Nephron progenitor cell (in vitro differentiated cells): ENCODE data around the gene GPR183.

Experiments used
- DNase-seq: peaks from one replicate; pipeline ENCODE4 v3.0.0; 2021
- H3K27ac Mint-ChIP-seq: 2 replicates; pipeline ENCODE4 v1.8.0; 2021; ENCODE audit warnings: mild to moderate bottlenecking, moderate library complexity, mixed read lengths
- H3K27me3 Mint-ChIP-seq: 2 replicates; pipeline ENCODE4 v1.8.0; 2021; ENCODE audit warnings: mild to moderate bottlenecking, low read depth, mixed read lengths; ENCODE audit not compliant: poor library complexity
- H3K36me3 Mint-ChIP-seq: 2 replicates; pipeline ENCODE4 v1.8.0; 2021; ENCODE audit warnings: low read depth, mixed read lengths
- H3K4me1 Mint-ChIP-seq: 2 replicates; pipeline ENCODE4 v1.8.0; 2021; ENCODE audit warnings: mixed read lengths
- H3K4me3 Mint-ChIP-seq: 2 replicates; pipeline ENCODE4 v1.8.0; 2021; ENCODE audit warnings: mild to moderate bottlenecking, moderate library complexity, mixed read lengths
- H3K9me3 Mint-ChIP-seq: 2 replicates; pipeline ENCODE4 v1.8.0; 2021; ENCODE audit warnings: mild to moderate bottlenecking, moderate library complexity, mixed read lengths
- TF ChIP-seq, protein P1 (sequence below): fragments of 200-600 bp; sonication (generic); IDR thresholded peaks from 2 replicates; pipeline ENCODE4 v1.5.0; 2021; ENCODE audit warnings: antibody characterized with exemption

GPR183 gene

GRCh38 chr13:99321709-99322108 lies 14.5 kb upstream of the GPR183 start:
- H3K27ac Mint-ChIP-seq: no peak overlapping the region

DNA sequence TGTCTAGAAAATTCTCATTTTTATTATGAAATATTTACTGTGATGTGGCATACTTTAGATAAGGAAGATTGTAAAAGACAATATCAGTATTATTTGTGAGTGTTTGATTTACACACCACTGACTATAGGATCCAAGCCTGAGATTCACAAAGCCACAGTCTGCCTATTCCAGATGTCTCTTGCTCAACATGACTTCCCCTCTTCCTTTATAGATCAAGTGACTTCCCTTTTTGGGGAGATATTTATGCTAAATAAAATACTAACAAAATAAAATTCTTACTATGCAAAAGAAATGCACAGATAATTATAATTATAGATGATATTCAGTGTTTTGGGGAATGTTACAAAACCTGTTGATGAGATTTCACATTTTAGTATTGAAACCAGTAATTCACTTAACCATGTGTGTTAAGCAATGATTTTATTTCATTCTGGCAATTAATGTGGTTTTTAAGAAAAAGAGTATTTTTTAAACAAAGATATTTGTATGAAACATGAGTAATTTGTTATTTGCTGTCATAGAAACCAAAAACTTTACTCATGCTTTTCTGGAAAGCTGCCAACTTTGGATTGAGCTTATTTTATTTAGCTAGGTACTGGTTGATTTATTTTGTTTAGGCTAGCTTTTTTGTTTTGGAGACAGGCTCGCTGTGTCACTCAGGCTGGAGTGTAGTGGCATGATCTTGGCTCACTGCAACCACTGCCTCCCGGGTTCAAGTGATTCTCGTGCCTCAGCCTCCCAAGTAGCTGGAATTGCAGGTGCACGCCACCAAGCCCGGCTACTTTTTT lies 13.7 kb upstream of the GPR183 start:
- TF ChIP-seq, protein P1, sequence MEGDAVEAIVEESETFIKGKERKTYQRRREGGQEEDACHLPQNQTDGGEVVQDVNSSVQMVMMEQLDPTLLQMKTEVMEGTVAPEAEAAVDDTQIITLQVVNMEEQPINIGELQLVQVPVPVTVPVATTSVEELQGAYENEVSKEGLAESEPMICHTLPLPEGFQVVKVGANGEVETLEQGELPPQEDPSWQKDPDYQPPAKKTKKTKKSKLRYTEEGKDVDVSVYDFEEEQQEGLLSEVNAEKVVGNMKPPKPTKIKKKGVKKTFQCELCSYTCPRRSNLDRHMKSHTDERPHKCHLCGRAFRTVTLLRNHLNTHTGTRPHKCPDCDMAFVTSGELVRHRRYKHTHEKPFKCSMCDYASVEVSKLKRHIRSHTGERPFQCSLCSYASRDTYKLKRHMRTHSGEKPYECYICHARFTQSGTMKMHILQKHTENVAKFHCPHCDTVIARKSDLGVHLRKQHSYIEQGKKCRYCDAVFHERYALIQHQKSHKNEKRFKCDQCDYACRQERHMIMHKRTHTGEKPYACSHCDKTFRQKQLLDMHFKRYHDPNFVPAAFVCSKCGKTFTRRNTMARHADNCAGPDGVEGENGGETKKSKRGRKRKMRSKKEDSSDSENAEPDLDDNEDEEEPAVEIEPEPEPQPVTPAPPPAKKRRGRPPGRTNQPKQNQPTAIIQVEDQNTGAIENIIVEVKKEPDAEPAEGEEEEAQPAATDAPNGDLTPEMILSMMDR: no peak
- DNase-seq: no peak
- H3K4me1 Mint-ChIP-seq: peaks cover 12% of the 10 kb centered on the region

More at GRCh38 chr13:99321709-99322108, 14.5 kb upstream of the GPR183 start:
- no peaks in the 10 kb centered on the region for H3K9me3 Mint-ChIP-seq
- peaks cover 12% of the 10 kb centered on the region for H3K4me1 Mint-ChIP-seq
- no peak overlapping the region for H3K4me3 Mint-ChIP-seq
- H3K27me3 Mint-ChIP-seq: peaks cover 4% of the 10 kb centered on the region
- DNase-seq: no peak
- peaks cover 62% of the 10 kb centered on the region for H3K36me3 Mint-ChIP-seq
- TF ChIP-seq, protein P1: no peak

GRCh38 chr13:99316657-99317256 lies 9.6 kb upstream of the GPR183 start:
- TF ChIP-seq, protein P1: no peak
- peaks cover 32% of the 10 kb centered on the region for H3K4me1 Mint-ChIP-seq
- H3K9me3 Mint-ChIP-seq: peaks cover 7% of the 10 kb centered on the region

More for the DNA sequence above, 13.7 kb upstream of the GPR183 start:
- Mint-ChIP-seq H3K27me3 (peaks cover 4% of the 10 kb centered on the region), H3K4me3 (no peak overlapping the region), H3K36me3 (peaks cover 66% of the 10 kb centered on the region), H3K27ac (no peak overlapping the region), H3K9me3 (no peaks in the 10 kb centered on the region)

GRCh38 chr13:99316224-99316623 lies 9.0 kb upstream of the GPR183 start:
- Mint-ChIP-seq H3K4me3 (no peak overlapping the region), H3K27ac (no peak overlapping the region), H3K4me1 (peaks cover 34% of the 10 kb centered on the region)

More at GRCh38 chr13:99316657-99317256, 9.6 kb upstream of the GPR183 start:
- H3K4me3 Mint-ChIP-seq: no peak overlapping the region
- peaks cover 63% of the 10 kb centered on the region for H3K36me3 Mint-ChIP-seq
- no peak overlapping the region for H3K27ac Mint-ChIP-seq
- DNase-seq: no peak
- no peaks in the 10 kb centered on the region for H3K27me3 Mint-ChIP-seq

DNA sequence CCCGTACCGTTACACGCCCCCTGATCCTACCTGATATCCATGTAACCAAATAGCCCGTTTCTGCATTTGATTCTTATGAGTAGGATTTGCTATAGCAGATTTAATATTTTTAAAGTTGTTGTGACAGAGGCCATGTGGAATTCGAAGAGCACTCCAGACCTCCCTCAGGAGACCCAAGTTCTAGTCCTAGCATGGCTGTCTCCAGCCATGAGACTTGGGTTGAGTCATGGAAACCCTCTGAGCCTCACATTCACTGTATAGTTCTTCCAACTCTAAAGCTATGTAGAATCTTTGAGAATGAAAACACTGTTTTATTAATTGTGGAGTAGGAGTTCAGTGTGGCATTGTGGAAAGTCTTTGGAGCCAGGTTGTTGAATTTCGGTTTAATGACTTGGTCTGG lies 8.0 kb upstream of the GPR183 start:
- H3K36me3 Mint-ChIP-seq: peaks cover 63% of the 10 kb centered on the region
- TF ChIP-seq, protein P1: no peak
- peaks cover 41% of the 10 kb centered on the region for H3K4me1 Mint-ChIP-seq
- H3K4me3 Mint-ChIP-seq: no peak overlapping the region
- no peaks in the 10 kb centered on the region for H3K27me3 Mint-ChIP-seq
- peak overlapping the region; percentile 92 for H3K27ac Mint-ChIP-seq
- peaks cover 7% of the 10 kb centered on the region for H3K9me3 Mint-ChIP-seq
- DNase-seq: no peak

More at GRCh38 chr13:99316224-99316623, 9.0 kb upstream of the GPR183 start:
- Mint-ChIP-seq H3K36me3 (peaks cover 63% of the 10 kb centered on the region), H3K9me3 (peaks cover 7% of the 10 kb centered on the region), H3K27me3 (no peaks in the 10 kb centered on the region)
- no peak for DNase-seq
- TF ChIP-seq, protein P1: no peak
